T-helper 1 cell treated with Interleukin-12 subunit alpha and Interleukin-12 subunit beta and Interleukin-4 antibody, amounts not matched to agents 30 ng/mL and 1 ng/mL, for 36 hours (primary cell): ENCODE results near the gene TTC38. TPM values are rescaled to one million over a fixed set of nuclear protein-coding genes. Genes with fewer than 3 reads are reported as not detected.
"Not testable (repeated sequence)": the region's sequence is repeated elsewhere in the genome, so short reads cannot be mapped to it uniquely, and the experiment has no call there.

Experiments used
- intact Hi-C: fragments of 100-400 bp; cut with micrococcal nuclease; formaldehyde crosslinking; loops from one replicate; pipeline ENCODE4 v1.15.1; 2024
- total RNA-seq: library from RNA; stranded (reverse); gene quantifications from 2 replicates; pipeline ENCODE4 v1.2.3, GENCODE V29; 2022

The TTC38 gene
- total RNA-seq, 1 donor from 2014 or later, result 21.4 TPM

- intact Hi-C loops, result no loop called here
These were observed 22.3 kb upstream of the TTC38 start for GRCh38 chr22:46245511-46245910.

- intact Hi-C loops, result no loop called here
These were observed 21.6 kb upstream of the TTC38 start for GRCh38 chr22:46246178-46246577.

- intact Hi-C loops, result no loop called here
These were observed 20.3 kb upstream of the TTC38 start for GRCh38 chr22:46247443-46247975.

- intact Hi-C loops, result loop anchor here (1.0 kb wide), 2 partner anchors 46 to 99 kb away; partner anchors contain the start of gene GTSE1
These were observed 17.6 kb upstream of the TTC38 start, which contains the start of gene CDPF1 for GRCh38 chr22:46250035-46250782. TSS of gene CDPF1 (minus strand) at chr22:46250293. CDS start at chr22:46248284, 2,009 bp downstream.

DNA sequence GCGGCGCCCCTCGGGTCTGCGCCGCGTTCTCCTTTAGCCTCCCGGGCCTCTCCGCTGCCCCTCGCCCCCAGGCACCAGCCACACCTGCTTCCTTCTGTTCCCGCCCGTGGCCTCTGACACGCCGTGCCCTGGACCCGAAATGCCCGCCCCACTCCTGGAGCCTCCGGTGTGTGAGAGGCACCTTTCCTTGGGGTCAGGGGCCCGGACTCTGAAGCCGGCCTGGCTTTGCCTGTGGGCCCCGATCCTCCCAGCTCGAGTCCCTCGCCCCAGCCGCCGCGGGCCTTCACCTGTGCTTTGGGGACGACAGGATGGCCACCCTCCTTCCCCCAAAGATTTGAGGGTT, 17.1 kb upstream of the TTC38 start:
- intact Hi-C loops, result loop anchor here (1.0 kb wide), 3 partner anchors 17 to 99 kb away; partner anchors contain the start of gene GTSE1

GRCh38 chr22:46251266-46251665, 16.5 kb upstream of the TTC38 start:
- intact Hi-C loops, result loop anchor here (1.0 kb wide), 1 partner anchor 16 kb away; no protein-coding TSS in a partner anchor

DNA sequence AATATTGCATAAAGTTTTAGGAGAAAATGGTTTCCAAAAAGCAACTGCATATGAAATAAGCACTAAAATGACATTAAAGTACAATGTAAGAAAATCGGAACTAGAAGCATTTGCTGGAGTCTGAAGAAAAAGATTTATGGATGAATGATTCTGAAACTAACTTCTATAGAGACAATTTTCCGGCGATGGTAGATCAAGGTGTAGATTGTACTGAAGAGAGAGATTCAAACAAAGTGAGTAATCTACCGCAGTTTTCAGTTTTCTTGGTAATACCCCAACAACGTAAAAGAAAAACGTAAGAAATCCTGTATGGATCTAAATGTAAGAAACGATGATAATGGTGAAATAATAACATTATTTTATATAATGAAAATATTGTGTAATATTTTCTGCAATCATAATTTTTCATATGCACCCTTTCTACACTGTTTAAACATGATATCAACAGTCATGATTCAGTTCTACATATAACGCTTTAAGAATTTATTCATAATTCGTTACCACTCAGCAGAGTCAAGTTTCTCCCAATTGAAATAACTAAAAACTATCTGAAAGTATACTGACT, 15.9 kb upstream of the TTC38 start:
- intact Hi-C loops, result loop anchor here (1.0 kb wide), 1 partner anchor 15 kb away; no protein-coding TSS in a partner anchor

GRCh38 chr22:46256358-46256958, 11.3 kb upstream of the TTC38 start:
- intact Hi-C loops, result no loop called here

DNA sequence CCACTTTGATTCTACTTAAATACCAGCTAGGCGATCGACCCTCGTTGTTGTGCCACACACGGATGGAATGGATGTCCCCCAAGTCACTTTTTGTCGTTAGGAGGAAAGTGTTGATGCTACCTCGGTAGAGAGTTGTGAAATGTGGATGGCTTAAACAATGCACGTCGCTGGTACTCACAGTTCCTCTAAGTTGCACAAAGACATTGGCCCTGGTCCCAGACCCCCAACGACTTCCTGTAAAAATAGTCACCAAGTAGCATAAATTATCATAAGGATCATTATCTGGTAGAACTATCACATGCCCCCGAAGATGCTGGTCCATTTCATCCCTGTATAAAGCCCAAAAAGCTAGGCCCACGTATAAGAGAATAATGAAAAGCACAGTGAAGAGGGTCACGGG, 8.4 kb upstream of the TTC38 start:
- intact Hi-C loops, result no loop called here

DNA sequence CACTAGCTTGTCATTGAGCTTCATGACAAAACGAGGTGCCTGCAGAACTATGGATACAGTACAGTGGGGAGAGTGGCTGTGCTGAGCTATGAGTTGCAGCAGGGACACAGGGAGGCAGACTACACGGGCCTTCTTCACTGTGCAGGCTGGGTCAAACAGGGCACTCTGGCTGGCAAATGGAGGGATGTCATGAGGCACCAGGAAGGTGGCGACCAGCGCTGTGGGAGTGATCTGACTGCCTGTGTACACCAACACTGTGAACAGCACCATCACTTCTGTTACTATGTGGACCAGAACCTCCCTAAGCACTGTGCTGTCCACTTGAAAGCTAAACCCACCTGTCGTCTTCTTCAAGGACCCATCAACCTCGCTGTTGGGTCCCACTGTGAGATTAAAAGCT, 7.8 kb upstream of the TTC38 start:
- intact Hi-C loops, result no loop called here

- intact Hi-C loops, result no loop called here
These were observed 5.2 kb upstream of the TTC38 start for GRCh38 chr22:46262449-46263215.

GRCh38 chr22:46263216-46263590, 4.6 kb upstream of the TTC38 start, which contains the start of gene PKDREJ:
TSS of gene PKDREJ (minus strand) at chr22:46263343. CDS start at chr22:46263322, 21 bp downstream.
- intact Hi-C loops, result no loop called here

GRCh38 chr22:46264520-46264919, 3.3 kb upstream of the TTC38 start:
- intact Hi-C loops, result not testable (repeated sequence)

DNA sequence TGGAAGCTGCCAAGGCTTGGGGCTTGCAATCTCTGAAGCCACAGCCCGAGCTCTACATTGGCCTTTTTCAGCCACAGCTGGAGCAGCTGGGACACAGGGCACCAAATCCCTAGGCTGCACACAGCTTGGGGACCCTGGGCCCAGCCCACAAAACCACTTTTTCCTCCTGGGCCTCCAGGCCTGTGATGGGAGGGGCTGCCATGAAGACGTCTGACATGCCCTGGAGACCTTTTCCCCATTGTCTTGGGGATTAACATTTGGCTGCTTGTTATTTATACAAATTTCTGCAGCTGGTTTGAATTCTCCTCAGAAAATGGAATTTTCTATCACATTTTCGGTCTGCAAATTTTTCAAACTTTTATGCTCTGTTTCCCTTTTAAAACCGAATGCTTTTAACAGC, 2.2 kb upstream of the TTC38 start:
- intact Hi-C loops, result loop anchor here (2.0 kb wide), 1 partner anchor 31 kb away; the partner anchor contains the start of gene GTSE1

GRCh38 chr22:46269564-46269963, 1.8 kb downstream of the TTC38 start:
- intact Hi-C loops, result no loop called here

DNA sequence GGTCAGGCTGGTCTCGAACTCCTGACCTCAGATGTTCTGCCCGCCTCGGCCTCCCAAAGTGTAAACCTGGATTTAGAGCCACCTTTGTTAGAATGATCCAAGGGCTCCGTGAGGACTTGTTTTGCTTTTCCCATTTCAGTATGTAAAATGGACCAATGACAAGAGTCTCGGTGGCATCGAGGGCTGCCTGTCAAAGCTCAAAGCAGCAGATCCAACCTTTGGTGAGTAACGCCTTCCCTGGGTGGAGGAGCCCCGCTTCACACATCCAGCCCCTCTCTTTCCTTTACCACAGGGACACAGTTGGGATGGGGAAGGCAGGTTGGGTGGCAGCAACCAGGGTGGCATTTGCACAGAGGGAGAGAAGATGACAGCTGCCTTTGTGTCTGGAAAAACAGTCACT, 4.4 kb downstream of the TTC38 start:
- intact Hi-C loops, result no loop called here

- intact Hi-C loops, result no loop called here
These were observed 5.1 kb downstream of the TTC38 start for GRCh38 chr22:46272762-46273431.

DNA sequence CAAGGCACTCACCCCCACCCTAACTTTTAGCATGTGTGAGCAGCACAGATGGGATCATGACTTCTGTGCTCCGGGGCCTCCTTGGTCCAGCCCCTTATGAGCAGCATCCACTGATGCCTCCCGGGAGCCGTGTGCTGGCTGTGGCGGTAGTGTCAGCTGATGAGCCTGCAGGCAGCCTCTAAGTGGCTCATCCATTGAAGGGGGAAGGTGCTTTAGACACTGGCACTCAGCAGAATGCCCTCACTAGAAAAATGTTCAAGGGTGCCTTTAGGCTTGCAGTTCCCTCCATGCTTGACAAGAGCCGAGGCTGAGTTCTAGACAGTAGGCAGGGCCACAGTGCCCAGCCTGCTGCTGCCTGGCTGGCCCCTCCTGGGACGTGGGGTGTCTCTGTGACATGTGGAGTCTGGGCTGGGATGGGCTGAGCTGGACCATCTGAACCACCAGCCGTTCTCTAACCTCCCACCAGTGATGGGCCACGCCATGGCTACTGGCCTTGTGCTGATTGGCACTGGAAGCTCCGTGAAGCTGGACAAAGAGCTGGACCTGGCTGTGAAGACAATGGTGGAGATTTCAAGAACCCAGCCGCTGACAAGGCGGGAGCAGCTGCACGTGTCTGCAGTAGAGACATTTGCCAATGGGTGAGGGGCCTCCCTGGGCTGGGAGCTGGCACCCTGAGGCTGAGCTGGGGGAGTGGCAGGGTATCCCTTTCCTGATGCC, 5.8 kb downstream of the TTC38 start:
- intact Hi-C loops, result no loop called here

GRCh38 chr22:46274381-46274780, 6.6 kb downstream of the TTC38 start:
- intact Hi-C loops, result no loop called here
